HFFc6 (cell line): ENCODE data around the gene TMEFF1. TPM values are rescaled to one million over a fixed set of nuclear protein-coding genes. Genes with fewer than 3 reads are reported as not detected.
A peak's percentile ranks its signal among the peaks of the same experiment; 100 is the strongest.
"Not testable (repeated sequence)": the region's sequence is repeated elsewhere in the genome, so short reads cannot be mapped to it uniquely, and the experiment has no call there.

Experiments
- DNase-seq: peaks from one replicate; pipeline ENCODE4 v3.0.0-alpha.2; 2018
- H3K27ac Mint-ChIP-seq: 2 replicates; pipeline ENCODE4 v1.8.0; 2020; ENCODE audit warnings: mild to moderate bottlenecking, mixed read lengths
- H3K27me3 Mint-ChIP-seq: 2 replicates; pipeline ENCODE4 v1.8.0; 2021; ENCODE audit warnings: mild to moderate bottlenecking, moderate library complexity, mixed read lengths; ENCODE audit not compliant: insufficient read depth
- H3K36me3 Mint-ChIP-seq: 2 replicates; pipeline ENCODE4 v1.8.0; 2021; ENCODE audit warnings: low read depth, mixed read lengths
- H3K4me1 Mint-ChIP-seq: 2 replicates; pipeline ENCODE4 v1.8.0; 2020; ENCODE audit warnings: low read depth, mixed read lengths
- H3K4me3 Mint-ChIP-seq: 2 replicates; pipeline ENCODE4 v1.8.0; 2020; ENCODE audit warnings: mild to moderate bottlenecking, moderate library complexity, mixed read lengths
- H3K9me3 Mint-ChIP-seq: 2 replicates; pipeline ENCODE4 v1.8.0; 2020; ENCODE audit warnings: mild to moderate bottlenecking, mixed read lengths
- CTCF ChIP-seq: fragments of 200-600 bp; sonication (generic); IDR thresholded peaks from 2 replicates; pipeline ENCODE4 v1.5.0; 2021; ENCODE audit warnings: antibody characterized with exemption, mild to moderate bottlenecking
- total RNA-seq, 6 experiments: library from RNA; stranded (reverse); fragmentation: NEBNext Ultra II Directional; extraction: Animal tissue kit (Norgen Biotek cat#: 25700); gene quantifications; 2 replicates in 1 of 6; 3 replicates in 5 of 6; pipeline ENCODE4 v1.2.3, GENCODE V29; 2021

TMEFF1 gene
- total RNA-seq, 6 experiments from 2014 or later, result 1.3 to 2.4 (median 1.6) TPM

GRCh38 chr9:100437860-100438805 is 34.8 kb upstream of the TMEFF1 start:
- H3K27me3 Mint-ChIP-seq, result peaks cover 2% of the 10 kb centered on the region; the same call in 1 of the 2 replicates
- H3K4me3 Mint-ChIP-seq, result no peak overlapping the region
- H3K27ac Mint-ChIP-seq, result peak overlapping the region; percentile 15
- peaks cover 23% of the 10 kb centered on the region for H3K36me3 Mint-ChIP-seq
- TF ChIP-seq CTCF, result peak; percentile 99
- H3K4me1 Mint-ChIP-seq, result peaks cover 59% of the 10 kb centered on the region
- no peaks in the 10 kb centered on the region for H3K9me3 Mint-ChIP-seq
- DNase-seq, result peak; percentile 74

- peaks cover 2% of the 10 kb centered on the region; the same call in 1 of the 2 replicates for H3K27me3 Mint-ChIP-seq
- H3K4me1 Mint-ChIP-seq, result peaks cover 58% of the 10 kb centered on the region
- peaks cover 22% of the 10 kb centered on the region for H3K36me3 Mint-ChIP-seq
- H3K27ac Mint-ChIP-seq, result peak overlapping the region; percentile 81
- H3K9me3 Mint-ChIP-seq, result no peaks in the 10 kb centered on the region
- TF ChIP-seq CTCF, result no peak
- DNase-seq, result peak; percentile 38
- H3K4me3 Mint-ChIP-seq, result peak overlapping the region; percentile 41; the same call in 1 of the 2 replicates
Measured at GRCh38 chr9:100440071-100440470, 32.9 kb upstream of the TMEFF1 start.

GRCh38 chr9:100440487-100440886 is 32.5 kb upstream of the TMEFF1 start:
- Mint-ChIP-seq H3K27ac (peak overlapping the region; percentile 81), H3K36me3 (peaks cover 18% of the 10 kb centered on the region), H3K4me3 (peak overlapping the region; percentile 41; the same call in 1 of the 2 replicates), H3K4me1 (peaks cover 54% of the 10 kb centered on the region)
- H3K9me3 Mint-ChIP-seq, H3K27me3 Mint-ChIP-seq, DNase-seq: not testable (repeated sequence)

- Mint-ChIP-seq H3K4me3 (no peak overlapping the region), H3K9me3 (no peaks in the 10 kb centered on the region), H3K36me3 (peaks cover 29% of the 10 kb centered on the region)
Measured at GRCh38 chr9:100441911-100442361, 31.0 kb upstream of the TMEFF1 start.

GRCh38 chr9:100443781-100444768 is 28.9 kb upstream of the TMEFF1 start:
- Mint-ChIP-seq H3K4me1 (peaks cover 34% of the 10 kb centered on the region), H3K36me3 (peaks cover 36% of the 10 kb centered on the region), H3K4me3 (no peak overlapping the region; the same call in 1 of the 2 replicates), H3K27me3 (no peaks in the 10 kb centered on the region; the same call in 1 of the 2 replicates), H3K27ac (peak overlapping the region; percentile 42), H3K9me3 (no peaks in the 10 kb centered on the region)
- no peak for DNase-seq
- no peak for TF ChIP-seq CTCF

More at GRCh38 chr9:100441911-100442361, 31.0 kb upstream of the TMEFF1 start:
- Mint-ChIP-seq H3K27me3 (peaks cover 2% of the 10 kb centered on the region; the same call in 1 of the 2 replicates), H3K4me1 (peaks cover 50% of the 10 kb centered on the region), H3K27ac (peak overlapping the region; percentile 63; the same call in 1 of the 2 replicates)
- no peak for DNase-seq
- no peak for TF ChIP-seq CTCF
